RWPE1 (cell line): ENCODE measurements around the gene DNAJC27.

Experiments
- CTCF ChIA-PET: fragments of 350-600 bp; sonication (Branson Sonifier 250); formaldehyde crosslinking; extraction: SDS; loops from one replicate; lab custom pipeline; 2021; lab: Yijun Ruan, JAX
- POLR2A ChIA-PET: fragments of 400-600 bp; formaldehyde crosslinking; extraction: SDS; loops from one replicate; lab custom pipeline; 2020; ENCODE audit warnings: antibody characterized with exemption; ENCODE audit not compliant: low non-redundant PET; lab: Yijun Ruan, JAX
- DNase-seq: peaks from one replicate; pipeline ENCODE4 v3.0.0; 2012; ENCODE audit warnings: low spot score
- H3K27ac ChIP-seq: fragments of 450-650 bp; 2 replicates; pipeline ENCODE4 v1.5.1; 2017
- TF ChIP-seq, protein P1 (sequence below): fragments of 450-650 bp; conservative IDR thresholded peaks from 2 replicates; pipeline ENCODE4 v1.5.1; 2017; ENCODE audit warnings: low read depth, mild to moderate bottlenecking

DNAJC27 gene

GRCh38 chr2:24948506-24948905 lies 23.2 kb downstream of the DNAJC27 start:
- no peak overlapping the region for H3K27ac ChIP-seq
- ChIA-PET POLR2A (no interaction called here), CTCF (no interaction called here)
- DNase-seq = no peak
- TF ChIP-seq, protein P1, sequence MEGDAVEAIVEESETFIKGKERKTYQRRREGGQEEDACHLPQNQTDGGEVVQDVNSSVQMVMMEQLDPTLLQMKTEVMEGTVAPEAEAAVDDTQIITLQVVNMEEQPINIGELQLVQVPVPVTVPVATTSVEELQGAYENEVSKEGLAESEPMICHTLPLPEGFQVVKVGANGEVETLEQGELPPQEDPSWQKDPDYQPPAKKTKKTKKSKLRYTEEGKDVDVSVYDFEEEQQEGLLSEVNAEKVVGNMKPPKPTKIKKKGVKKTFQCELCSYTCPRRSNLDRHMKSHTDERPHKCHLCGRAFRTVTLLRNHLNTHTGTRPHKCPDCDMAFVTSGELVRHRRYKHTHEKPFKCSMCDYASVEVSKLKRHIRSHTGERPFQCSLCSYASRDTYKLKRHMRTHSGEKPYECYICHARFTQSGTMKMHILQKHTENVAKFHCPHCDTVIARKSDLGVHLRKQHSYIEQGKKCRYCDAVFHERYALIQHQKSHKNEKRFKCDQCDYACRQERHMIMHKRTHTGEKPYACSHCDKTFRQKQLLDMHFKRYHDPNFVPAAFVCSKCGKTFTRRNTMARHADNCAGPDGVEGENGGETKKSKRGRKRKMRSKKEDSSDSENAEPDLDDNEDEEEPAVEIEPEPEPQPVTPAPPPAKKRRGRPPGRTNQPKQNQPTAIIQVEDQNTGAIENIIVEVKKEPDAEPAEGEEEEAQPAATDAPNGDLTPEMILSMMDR = no peak

- TF ChIP-seq, protein P1 = no peak
- H3K27ac ChIP-seq = no peak overlapping the region
- ChIA-PET POLR2A (no interaction called here), CTCF (interaction anchor here (0.8 kb wide), 1 partner anchor 86 kb away, joined by 4 read pairs; no protein-coding TSS in a partner anchor)
- no peak for DNase-seq
Observed at GRCh38 chr2:24947561-24948157, 24.1 kb downstream of the DNAJC27 start.

GRCh38 chr2:24945907-24946306 lies 25.8 kb downstream of the DNAJC27 start:
- TF ChIP-seq, protein P1 = no peak
- no peak overlapping the region for H3K27ac ChIP-seq
- DNase-seq = peak; percentile 51
- ChIA-PET CTCF (interaction anchor here (0.5 kb wide), 1 partner anchor 21 kb away, joined by 3 read pairs; no protein-coding TSS in a partner anchor), POLR2A (no interaction called here)

DNA sequence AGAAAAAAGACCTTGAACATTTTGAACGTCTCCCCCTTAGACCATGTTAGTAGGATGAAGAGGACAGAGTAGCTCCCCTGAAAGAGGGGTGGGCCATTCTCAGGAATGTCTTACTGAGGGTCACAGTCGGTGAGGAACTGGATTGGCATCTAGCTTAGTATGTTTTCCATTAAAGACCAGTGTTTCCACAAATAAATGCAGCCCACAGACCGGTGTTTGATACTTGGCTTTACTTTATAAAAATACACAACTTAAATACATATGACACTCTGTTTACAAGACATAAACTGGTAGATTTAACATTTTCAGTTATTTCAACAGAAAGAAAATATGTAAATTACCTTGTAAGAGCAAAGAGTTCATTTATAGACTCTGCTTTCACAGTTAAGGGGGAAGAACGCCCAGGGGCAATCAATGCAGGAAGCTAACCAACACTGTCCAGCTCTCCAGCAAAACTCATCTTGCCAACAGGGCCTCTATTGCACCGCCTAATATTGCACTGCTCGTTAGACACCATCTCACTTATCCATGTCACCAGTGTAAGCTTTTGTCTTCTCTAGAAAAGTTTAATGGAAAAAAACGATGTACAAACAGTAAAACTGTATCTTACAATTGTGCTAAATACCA lies 28.2 kb downstream of the DNAJC27 start:
- TF ChIP-seq, protein P1 = no peak
- CTCF ChIA-PET = no interaction called here
- DNase-seq = no peak
- POLR2A ChIA-PET = no interaction called here
- no peak overlapping the region for H3K27ac ChIP-seq

DNA sequence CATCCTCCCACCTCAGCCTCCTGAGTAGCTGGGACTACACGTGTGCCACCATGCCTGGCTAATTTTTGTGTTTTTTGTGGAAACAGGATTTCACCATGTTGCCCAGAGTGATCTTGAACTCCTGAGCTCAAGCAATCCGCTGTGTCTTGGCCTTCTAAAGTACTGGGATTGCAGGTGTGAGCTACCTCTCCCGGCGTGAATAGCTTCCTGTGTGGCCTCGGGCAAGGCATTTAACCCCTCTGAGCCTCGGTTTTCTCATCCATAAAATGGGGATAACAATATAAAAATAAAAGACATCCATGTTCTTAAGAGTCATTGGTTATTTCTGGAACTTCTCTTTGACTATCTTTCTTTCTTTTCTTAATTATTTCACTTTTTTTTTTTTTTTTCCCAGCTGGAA lies 32.4 kb downstream of the DNAJC27 start:
- CTCF ChIA-PET = interaction anchor here (0.6 kb wide), 1 partner anchor 523 kb away, joined by 4 read pairs; no protein-coding TSS in a partner anchor
- no peak overlapping the region for H3K27ac ChIP-seq
- POLR2A ChIA-PET = no interaction called here
- no peak for DNase-seq
- TF ChIP-seq, protein P1 = no peak

GRCh38 chr2:24937236-24937635 lies 34.5 kb downstream of the DNAJC27 start:
- DNase-seq = no peak
- H3K27ac ChIP-seq = no peak overlapping the region
- ChIA-PET CTCF (interaction anchor here (0.5 to 0.6 kb wide), 2 partner anchors 146 to 1229 kb away, joined by 3 read pairs; no protein-coding TSS in a partner anchor), POLR2A (interaction anchor here (0.6 kb wide), 1 partner anchor 163 kb away, joined by 3 read pairs; no protein-coding TSS in a partner anchor)
- TF ChIP-seq, protein P1 = no peak
